Measurements from ENCODE around the gene VSTM1.

DNA sequence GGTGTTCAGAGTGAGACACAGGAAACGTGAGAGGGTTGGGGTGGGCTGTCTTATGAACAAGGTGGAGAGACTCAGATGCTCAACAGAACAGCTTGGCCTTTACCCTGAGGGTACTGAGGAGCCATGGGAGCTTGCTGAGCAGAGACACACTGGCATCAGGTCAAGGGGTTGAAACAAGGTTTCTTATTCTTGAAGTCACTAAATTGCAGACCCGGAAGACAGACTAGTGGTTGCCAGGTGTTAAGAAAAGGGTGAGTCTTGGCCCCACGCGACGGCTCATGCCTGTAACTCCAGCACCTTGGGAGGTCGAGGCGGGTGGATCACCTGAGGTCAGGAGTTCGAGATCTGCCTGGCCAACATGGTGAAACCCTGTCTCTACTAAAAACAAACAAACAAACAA, 49.8 kb downstream of the VSTM1 start:
- TF ChIP-seq, protein P1, sequence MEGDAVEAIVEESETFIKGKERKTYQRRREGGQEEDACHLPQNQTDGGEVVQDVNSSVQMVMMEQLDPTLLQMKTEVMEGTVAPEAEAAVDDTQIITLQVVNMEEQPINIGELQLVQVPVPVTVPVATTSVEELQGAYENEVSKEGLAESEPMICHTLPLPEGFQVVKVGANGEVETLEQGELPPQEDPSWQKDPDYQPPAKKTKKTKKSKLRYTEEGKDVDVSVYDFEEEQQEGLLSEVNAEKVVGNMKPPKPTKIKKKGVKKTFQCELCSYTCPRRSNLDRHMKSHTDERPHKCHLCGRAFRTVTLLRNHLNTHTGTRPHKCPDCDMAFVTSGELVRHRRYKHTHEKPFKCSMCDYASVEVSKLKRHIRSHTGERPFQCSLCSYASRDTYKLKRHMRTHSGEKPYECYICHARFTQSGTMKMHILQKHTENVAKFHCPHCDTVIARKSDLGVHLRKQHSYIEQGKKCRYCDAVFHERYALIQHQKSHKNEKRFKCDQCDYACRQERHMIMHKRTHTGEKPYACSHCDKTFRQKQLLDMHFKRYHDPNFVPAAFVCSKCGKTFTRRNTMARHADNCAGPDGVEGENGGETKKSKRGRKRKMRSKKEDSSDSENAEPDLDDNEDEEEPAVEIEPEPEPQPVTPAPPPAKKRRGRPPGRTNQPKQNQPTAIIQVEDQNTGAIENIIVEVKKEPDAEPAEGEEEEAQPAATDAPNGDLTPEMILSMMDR (IDR thresholded peaks at IDR 0.05; ENCODE audit: borderline replicate concordance, extremely low read depth, low read length, poor library complexity, severe bottlenecking), result no peak
- no peak for TF ChIP-seq EZH2 (IDR thresholded peaks at IDR 0.05; ENCODE audit: borderline replicate concordance, low read depth, low read length, severe bottlenecking)

All from DND-41 (cell line).